HG03439 (cell line): Measurements from ENCODE around the gene RPRD1B.

Experiments used
- ATAC-seq: cut with Tn5 transposase; IDR thresholded peaks from one replicate; pipeline ENCODE4 v1.9.1; 2021; ENCODE audit warnings: mild to moderate bottlenecking, moderate library complexity; ENCODE audit not compliant: unreplicated experiment

Gene RPRD1B

DNA sequence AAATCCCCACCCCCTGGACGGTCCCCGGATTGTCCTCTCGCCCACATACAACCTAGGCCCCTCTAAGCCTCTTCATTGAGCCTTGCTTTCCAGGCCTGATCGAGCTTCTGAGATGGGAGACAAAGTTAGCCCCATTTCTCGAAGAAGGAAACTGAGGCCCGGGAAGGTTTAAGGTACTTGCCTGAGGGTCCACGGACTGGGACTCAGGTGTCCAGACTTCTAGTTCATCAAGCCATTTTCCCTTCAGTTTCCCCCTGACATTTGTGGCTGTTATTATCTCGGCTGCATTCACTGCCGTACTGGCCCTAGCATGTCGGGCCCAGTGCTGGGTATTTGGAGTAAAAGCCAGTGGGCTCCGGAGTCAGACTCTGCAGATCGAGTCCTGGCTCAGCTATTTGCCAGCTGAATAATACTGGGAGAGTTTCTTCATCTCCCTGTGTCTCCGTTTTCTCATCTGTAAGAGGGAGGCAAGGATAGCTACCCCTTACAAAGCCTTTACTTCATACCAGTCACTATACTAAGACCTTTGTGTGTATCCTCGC lies 633 bp downstream of the RPRD1B start:
- peak; percentile 14 for ATAC-seq

DNA sequence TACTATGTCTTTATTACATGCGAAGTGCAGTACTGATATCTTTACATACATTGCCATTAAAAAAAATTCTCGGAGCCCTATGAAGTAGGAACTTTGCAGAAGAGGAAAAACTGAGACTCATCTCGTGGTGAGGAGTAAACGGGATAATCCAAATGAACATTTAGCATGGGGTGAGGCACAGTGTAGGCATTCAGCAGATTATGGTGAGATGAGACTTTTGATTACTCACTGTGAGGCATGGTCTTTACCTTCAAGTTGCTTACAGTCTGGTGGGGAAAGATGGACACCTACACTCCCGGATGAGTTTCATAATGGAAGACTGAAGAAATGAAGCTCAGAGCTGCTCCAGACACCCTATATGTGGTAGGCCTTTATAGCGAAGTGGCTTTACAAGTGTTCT lies 1.4 kb downstream of the RPRD1B start:
- no peak for ATAC-seq

DNA sequence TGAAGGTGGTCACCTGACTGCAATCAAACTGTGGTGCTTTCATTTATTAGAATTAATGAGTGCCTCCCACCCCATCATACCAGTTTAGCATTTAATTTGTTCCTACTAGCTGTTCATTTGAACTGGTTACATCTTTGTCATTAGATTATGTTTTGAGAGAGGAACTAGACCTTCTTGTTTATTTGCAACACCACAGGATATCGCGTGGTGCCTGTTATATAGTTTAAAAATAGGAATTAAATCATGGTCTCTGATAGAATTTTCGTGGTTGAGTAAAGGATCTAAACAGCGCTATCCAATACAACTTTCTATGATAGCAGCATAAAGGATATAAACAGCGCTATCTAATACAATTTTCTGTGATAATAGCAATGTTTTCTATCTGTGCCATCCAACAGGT lies 2.8 kb downstream of the RPRD1B start:
- no peak for ATAC-seq

DNA sequence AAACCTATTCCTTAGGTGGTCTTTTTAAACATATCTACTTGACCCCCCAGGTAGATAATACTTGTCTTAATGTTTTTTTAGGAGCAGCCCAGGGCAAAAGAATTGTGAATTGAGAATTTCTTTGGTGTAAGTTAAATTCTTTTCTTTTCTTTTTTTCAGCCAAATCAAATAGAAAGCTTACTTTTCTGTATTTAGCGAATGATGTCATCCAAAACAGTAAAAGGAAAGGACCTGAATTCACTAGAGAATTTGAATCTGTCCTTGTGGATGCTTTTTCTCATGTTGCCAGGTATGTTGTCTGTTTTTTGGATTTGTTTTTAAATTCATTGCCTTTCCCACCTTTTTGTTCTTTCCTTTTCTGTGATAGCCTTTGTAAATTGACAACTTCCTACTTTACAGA lies 6.7 kb downstream of the RPRD1B start:
- ATAC-seq, result no peak

DNA sequence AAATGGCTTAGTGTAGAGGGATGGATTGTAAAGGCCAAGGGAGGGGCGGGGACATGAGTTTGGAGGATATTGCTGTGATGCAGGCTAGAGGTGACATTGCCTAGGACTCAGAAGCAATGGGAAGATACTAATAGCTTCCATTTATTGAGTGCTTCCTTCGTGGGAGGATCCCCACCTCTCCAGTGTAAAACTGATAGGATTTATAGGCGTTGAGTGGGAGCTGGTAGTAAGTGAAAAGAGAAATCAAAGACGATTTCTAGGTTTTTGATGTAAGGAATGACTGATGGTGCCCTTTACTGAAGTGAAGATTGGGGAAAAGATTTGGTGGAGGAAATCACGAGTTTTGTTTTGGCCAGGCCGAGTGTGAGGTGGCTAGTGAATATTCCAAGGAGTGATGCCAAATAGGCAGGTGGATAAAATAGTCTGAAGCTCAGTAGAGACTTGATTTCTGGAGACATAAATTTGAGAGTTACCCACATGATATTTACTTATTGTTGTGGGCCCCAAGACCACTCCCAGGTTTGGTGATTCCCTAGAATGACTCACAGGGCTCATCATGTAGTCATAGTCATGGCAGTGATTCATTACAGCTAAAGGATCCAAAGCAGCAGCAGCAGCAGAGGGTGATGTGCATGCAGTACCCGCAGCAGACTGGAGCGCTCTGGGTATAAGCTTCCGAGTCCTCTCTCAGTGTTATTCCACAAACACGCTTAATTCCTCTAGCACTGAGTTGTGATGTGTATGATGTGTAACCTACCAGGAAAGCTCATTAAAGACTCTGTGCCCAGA lies 10.2 kb downstream of the RPRD1B start:
- ATAC-seq, result no peak

DNA sequence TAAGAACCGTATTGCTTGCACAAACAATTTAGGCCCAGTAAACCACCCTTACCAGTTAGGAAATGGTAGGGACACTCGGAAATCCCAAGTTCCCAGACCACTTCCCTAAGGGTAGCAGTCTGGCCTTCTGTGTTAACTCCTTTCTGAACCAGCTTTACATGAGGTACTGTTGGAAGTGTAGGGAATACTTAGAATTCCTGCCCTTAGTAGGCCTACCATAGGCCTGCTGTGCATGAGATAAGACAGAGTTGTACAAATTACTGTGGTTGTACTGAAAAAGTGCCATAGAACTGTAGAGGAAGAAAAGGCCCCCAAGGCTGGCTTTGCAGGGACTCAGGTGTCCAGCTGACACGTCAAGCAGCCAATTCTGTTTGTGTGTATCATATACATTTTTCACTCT lies 11.1 kb downstream of the RPRD1B start:
- ATAC-seq, result no peak

DNA sequence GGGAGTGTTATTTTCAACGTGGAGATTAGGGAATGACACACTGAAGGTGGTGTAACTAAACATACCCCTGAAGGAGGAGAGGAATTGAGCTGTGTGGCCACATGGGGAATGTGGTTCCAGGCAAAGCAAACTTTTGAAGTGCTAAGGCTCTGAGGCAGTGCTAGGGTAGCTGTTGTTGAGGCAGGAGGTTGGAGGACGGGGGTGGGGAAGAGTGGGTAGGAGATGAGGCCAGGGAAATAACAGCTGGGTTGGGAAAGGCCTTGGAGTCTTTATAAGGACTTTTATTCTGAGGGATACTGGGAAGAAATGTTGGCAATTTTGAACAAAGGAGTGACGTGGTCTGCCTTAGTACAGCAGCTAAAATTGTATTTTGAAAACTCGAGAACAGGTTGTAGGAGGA lies 13.0 kb downstream of the RPRD1B start:
- no peak for ATAC-seq

DNA sequence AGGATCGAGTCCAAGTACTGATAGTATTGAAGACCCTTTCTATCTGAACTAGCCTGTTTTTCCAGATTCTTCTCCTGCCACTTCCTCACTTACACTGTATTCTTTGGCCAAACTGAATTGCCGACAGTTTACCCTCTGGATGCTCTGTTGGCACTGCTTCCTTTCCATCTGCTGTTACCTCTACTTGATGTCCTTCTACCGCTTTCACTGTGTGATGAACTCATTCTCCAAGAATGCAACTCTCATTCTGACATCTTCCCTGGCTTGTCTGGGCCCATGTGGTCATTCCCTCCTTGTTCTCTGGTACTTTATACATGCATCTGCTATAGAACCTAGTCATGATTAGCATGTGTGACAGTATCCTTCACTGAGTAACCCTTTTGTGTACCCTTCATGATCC lies 16.3 kb downstream of the RPRD1B start:
- ATAC-seq, result no peak

DNA sequence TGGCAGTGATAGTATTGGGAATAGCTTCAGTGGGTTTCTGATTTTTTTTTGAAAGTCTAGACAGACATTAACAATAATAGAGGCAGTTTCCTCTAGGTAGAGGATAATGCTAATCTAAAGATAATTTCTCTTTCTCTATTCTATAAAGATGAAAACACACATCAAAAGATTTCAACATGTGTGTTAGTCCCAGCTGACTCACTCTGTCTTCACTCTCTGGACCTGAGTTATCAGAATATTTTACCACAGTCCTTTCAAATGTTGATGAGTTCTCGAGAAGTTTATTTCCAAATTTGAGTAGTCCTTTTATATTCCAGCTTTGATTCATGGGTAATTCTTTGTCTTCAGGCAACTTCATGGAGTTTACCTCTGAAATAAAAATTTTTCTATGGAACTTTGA lies 17.1 kb downstream of the RPRD1B start:
- ATAC-seq, result no peak

DNA sequence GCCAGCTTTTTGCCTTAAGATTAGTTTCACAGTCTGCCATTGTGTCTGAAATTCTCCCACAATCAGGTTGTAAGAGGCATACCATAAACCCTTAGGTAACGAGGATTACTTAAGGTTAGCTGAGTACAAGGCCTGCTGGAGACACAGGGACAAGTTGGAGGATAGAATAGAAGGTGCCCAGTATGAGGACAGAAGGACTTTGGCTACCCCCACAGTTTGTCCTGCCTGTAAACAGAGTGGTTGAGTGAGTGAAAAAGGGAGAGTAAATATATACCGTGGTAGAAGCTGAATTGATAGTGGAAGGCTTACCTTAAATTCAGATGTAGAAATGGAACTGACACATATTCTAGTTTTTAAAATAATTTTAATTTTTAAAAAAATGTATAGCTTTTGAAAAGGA lies 19.3 kb downstream of the RPRD1B start:
- ATAC-seq, result no peak

DNA sequence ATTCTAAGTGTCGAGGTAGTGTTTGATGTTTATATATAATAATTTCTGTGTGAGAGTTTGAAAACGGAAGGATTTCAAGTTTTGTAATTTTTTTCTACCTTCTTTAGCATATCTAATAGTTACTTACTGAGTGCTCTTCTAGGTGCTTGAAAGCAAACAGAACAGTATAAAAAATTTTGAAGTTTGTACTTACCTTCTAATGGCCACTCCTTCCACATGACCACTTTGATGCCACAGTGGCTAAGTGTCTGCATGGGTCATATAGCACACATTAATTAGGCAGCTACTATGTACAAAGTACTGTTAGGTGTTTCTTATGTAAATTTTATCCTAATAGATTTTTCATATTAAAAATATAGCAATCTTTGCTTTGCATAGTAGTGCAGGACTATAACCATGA lies 21.1 kb downstream of the RPRD1B start:
- ATAC-seq, result no peak

DNA sequence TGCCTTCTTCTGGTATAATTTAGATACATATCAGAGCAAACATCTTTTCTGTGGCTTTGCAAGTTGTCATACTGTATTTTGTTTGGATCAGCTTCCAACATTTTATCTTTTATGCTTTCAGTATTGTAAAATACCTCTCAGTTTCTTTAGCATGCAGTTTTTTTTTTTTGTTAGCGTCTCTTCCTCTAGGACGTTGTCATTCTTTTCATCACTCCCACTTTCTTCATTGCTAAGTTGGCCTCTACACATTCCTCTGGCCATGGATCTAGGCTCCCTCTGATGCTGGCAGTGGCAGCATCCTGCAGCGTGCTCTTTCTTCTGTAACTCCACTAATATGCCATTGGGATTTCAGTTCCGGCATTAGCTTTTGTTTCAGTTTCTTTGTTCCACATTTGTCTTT lies 21.7 kb downstream of the RPRD1B start:
- no peak for ATAC-seq

DNA sequence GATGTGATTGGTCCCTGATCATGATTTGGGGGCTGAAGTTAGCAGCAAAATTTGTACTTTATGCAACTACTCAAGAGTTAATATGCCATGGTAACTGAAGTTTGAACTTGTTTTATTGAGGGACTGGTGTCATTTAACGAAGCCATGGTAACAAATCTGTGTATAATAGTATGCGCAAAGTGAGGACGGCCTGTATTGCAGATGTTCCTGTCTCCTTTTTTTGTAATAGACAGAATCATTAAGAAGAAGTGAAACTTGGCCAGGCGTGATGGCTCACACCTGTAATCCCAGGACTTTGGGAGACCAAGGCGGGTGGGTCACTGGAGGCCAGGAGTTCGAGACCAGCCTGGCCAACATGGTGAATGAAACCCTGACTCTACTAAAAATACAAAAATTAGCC lies 22.3 kb downstream of the RPRD1B start:
- no peak for ATAC-seq

DNA sequence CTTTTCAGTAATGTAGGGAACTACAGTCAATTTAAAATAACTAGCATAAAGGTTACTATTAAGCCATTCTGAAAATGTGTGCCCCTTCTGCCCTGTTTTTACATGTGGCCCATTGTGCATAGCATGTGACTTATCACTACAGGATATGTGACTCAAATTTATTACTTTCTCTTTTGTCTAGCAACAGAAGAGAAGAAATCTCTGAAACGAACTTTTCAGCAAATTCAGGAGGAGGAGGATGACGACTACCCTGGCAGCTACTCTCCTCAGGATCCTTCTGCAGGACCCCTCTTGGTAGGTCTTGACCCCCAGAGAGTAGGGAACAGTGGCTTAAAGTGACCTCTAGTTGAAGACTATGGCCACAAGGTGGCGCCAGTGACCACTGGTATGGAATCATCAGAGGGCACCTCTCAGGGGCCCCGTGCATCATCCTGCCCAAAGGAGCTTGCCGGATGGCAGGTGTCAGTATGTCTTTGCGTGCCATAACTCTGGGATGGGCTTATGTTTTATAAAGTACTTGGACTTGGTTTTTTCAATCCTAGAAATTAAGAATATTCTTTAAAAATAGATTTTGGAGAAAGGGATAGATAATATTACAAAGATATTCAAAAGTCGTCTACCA lies 23.9 kb downstream of the RPRD1B start:
- no peak for ATAC-seq

DNA sequence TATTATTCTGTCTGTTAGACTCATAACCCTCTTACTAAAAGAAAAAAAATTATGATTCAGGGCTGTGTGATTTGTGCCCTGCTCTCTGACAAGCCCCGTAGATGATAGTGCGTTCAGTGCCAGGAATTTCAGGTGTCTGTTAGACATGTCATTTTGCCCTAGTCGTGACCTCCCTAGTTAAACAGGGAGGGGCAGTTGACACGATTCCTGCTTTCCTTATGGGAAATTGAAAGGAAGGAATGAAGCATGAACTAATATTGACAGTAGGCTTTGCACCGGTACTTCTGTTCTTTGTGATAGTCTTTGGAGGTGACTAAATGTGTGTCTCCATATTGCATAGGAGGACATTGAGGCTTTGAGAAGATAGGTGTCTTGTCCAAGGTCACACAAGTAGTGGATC lies 26.3 kb downstream of the RPRD1B start:
- no peak for ATAC-seq

DNA sequence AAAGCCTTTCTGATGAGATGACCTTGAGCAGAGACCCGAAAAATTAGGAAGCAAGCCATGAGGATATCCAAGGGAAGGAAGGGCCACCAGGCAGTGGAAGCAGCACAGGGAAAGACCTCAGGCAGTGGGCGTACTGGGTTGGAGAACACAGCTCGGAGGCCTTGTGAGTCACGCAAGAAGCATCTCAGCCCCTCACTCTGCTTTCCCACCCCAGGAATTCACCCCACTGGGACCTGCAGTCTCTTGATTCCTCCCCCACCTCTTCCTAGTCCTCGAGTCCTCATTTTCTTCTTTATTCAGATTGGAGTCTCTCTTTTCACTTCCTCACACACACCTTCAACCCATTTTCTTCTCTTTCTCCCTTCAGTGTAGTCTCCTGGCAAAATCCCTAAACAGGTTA lies 27.0 kb downstream of the RPRD1B start:
- ATAC-seq, result no peak

DNA sequence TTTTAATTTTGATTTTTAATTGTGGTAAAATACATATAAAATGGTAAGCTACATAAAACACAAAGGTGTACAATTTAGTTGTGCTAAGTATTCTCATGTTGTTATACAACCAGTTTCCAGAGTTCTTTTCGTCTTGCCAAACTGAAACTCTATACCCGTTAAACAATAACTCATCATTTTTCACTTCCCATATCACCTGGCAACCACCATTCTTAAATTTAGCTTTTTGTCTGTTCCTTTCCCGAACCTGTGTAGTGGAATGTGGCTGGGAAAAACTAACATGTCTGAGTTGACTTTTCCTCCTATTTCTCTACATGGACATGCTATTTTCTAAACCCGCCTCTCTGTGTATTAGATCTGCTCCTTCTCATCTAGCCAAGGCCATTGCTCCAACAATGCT lies 27.6 kb downstream of the RPRD1B start:
- no peak for ATAC-seq

DNA sequence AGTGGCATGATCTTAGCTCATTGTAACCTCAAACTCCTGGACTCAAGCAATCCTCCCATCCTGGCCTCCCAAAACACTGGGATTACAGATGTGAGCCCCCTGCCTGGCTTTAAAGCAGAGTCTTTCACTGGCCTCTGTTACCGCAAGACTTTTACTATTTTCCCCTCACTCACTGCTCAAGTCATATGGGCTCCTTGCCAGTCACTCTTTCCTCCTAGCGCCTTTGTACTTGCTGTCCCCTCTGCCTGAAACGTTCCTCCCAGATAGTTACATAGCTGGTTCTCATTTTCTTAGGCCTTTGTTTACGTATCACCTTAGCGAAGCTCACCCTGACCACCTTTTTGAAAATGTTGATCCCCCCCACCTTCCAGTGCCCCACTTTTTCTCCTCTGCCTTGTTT lies 29.3 kb downstream of the RPRD1B start:
- ATAC-seq, result no peak

DNA sequence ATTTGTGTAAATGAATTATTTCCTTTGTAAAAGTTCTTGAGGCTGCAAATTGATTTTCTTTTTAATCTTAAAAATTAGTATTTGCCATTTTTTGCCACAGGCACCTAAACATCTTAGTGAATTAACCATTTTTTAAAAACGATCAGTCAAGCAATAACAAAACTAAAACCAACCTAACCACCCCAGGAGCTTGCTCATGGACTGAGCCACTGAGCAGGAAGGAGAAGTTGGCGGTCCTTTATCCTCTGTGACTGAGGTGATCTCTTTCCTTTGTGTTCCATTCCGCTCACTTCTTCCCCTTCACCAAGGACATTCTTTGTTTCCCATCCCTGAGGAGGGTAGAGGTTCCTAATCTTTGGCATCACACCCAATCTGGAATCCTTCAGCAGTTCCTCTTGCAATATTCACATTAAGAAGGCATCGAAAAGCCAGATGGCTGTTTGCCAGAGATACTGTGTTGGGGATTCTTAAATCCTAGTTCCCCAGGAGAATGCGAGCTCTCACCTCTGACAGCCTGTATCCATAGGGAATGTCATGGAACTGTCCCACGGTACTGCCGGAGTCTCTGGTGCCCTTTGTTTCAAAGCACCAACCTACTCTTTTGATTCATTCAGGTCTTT lies 30.5 kb downstream of the RPRD1B start:
- peak; percentile 49 for ATAC-seq

DNA sequence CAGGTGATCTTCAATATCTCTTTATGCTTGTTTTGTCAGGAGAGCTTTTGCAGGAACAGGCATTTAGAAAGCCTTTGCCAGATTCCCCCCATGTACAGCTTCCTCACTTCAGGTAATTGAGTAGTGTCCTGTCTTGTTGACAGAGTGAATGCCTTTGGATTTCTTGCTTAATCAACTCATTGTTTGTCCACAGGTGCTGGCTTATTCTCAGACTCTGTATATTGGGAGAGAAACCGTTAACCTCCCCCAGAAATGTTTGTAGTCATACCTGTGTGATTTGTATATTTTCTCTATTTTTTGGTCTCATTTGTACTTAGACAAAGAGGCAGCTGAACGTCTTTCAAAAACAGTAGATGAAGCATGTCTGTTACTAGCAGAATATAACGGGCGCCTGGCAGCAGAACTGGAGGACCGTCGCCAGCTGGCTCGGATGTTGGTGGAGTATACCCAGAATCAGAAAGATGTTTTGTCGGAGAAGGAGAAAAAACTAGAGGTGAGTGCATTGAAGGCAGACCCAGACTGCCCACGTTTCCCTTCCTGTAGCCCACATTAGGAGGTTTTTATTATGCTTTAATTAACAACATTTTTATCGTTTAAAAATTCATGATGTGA lies 32.3 kb downstream of the RPRD1B start:
- no peak for ATAC-seq

DNA sequence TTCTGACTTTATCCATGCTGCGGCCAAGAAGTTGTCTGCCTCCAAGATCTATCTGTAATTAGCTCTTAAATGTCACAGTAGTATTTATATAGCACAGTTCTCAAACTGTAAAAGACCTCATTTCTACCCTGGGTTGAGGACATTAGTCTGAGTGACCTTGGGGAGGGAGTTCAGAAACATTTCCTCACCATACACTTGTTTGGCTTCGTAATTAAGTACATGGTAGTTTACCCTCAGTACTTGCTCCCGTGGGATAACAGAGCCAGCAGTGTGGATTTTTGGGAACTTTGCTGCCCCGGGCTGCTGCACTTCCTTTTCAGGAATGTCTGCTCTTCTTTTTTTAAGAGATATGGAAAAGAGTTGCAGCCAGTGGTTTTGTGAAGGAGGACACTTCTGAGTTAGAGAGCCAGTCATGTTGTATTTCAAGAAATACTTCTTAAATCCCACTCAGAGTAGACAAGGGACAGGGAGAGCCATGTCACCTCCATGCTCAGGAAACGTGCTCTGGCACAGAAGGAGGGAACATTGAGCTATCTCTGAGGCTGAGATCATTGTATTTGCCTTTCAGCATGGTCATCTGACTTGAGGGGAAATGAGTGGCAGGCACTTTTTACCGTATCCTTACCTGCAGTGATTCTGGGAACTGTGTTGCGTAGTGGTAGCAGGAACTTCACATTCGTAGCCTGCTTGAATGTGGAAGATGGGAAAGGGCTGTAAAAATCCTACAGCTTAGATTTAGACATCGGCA lies 33.6 kb downstream of the RPRD1B start:
- no peak for ATAC-seq
